Endothelial cell of umbilical vein (primary cell): ENCODE measurements around the gene TIGD1. TPM values are rescaled to one million over a fixed set of nuclear protein-coding genes. Genes with fewer than 3 reads are reported as not detected.

Experiments
- BruUV-seq: library from RNA; stranded (reverse); fragments of 400-500 nt; replicated peaks from 2 replicates; lab custom pipeline; 2021; lab: Mats Ljungman, UMichigan
- CTCF ChIA-PET: fragments of 300-600, 350-600 bp; sonication (Branson Sonifier 250); formaldehyde crosslinking; loops from one replicate; lab custom pipeline; 2021; ENCODE audit warnings: antibody characterized with exemption, inconsistent platforms; lab: Charles Lee
- POLR2A ChIA-PET: fragments of 300-600, 350-600 bp; sonication (Branson Sonifier 250); formaldehyde crosslinking; loops from one replicate; lab custom pipeline; 2021; ENCODE audit warnings: antibody characterized with exemption, inconsistent platforms; lab: Charles Lee
- DNase-seq: peaks from one replicate; pipeline ENCODE4 v3.0.0-alpha.2; 2011; ENCODE audit warnings: low read depth, low spot score
- FAIRE-seq: peaks from 2 replicates; lab custom pipeline; 2011; peaks lifted over from hg19 to GRCh38; lab: Jason Lieb, UNC
- H2AFZ ChIP-seq: 2 replicates; pipeline ENCODE4 v1.6.0; 2012; ENCODE audit warnings: low read depth, low read length, control low read depth, inconsistent platforms
- H3K27ac ChIP-seq: 2 replicates; pipeline ENCODE4 v1.5.1; 2011; ENCODE audit warnings: low read depth, mild to moderate bottlenecking, control low read depth, low read length, moderate library complexity; ENCODE audit not compliant: insufficient read depth
- H3K27me3 ChIP-seq, 2 experiments: 2 replicates each; pipeline versions ENCODE4 v1.6.0 to v1.6.1; 2011; ENCODE audit warnings: low read length in 2 of 2, mixed read lengths in 1 of 2; ENCODE audit not compliant: control insufficient read depth in 2 of 2, insufficient read depth in 2 of 2
- H3K36me3 ChIP-seq, 2 experiments: 2 replicates in 1 of 2; 3 replicates in 1 of 2; pipeline ENCODE4 v1.5.1; 2011; ENCODE audit warnings: low read length in 2 of 2, mild to moderate bottlenecking in 1 of 2, moderate library complexity in 1 of 2; ENCODE audit not compliant: control insufficient read depth in 2 of 2, insufficient read depth in 2 of 2; ENCODE audit errors: extremely low read depth in 1 of 2
- H3K4me1 ChIP-seq: 3 replicates; pipeline ENCODE4 v1.5.1; 2011; ENCODE audit warnings: mild to moderate bottlenecking, low read length; ENCODE audit not compliant: control insufficient read depth, insufficient read depth; ENCODE audit errors: extremely low read depth
- H3K4me2 ChIP-seq: 2 replicates; pipeline ENCODE4 v1.6.1; 2011; ENCODE audit warnings: low read length, control low read depth, mixed read lengths; ENCODE audit not compliant: insufficient read depth
- H3K4me3 ChIP-seq, 3 experiments: fragments of 200-600 bp in 1 of 3; sonication (generic), shearing (Covaris generic) in 1 of 3; replicated peaks in 1 of 3; 2 replicates each; pipeline ENCODE4 v1.5.1; 2011 to 2016; ENCODE audit warnings: control low read depth in 3 of 3, low read length in 3 of 3, mild to moderate bottlenecking in 2 of 3, inconsistent platforms in 1 of 3, low read depth in 1 of 3, moderate library complexity in 1 of 3; ENCODE audit not compliant: insufficient read depth in 1 of 3
- H3K79me2 ChIP-seq: 2 replicates; pipeline ENCODE4 v1.6.0; 2012; ENCODE audit warnings: low read length, inconsistent platforms; ENCODE audit not compliant: control insufficient read depth, insufficient read depth
- H3K9ac ChIP-seq: replicated peaks from 2 replicates; pipeline ENCODE3; 2011; ENCODE audit warnings: low read length, control low read depth; ENCODE audit not compliant: insufficient read depth; ENCODE audit errors: extremely low read depth
- H3K9me1 ChIP-seq: replicated peaks from 3 replicates; pipeline ENCODE4 v1.6.0; 2011; ENCODE audit warnings: mild to moderate bottlenecking, low read length; ENCODE audit not compliant: control insufficient read depth, insufficient read depth; ENCODE audit errors: extremely low read depth
- H3K9me3 ChIP-seq: replicated peaks from 2 replicates; pipeline ENCODE4 v1.5.1; 2012; ENCODE audit warnings: low read length, inconsistent platforms; ENCODE audit not compliant: control insufficient read depth, insufficient read depth
- H4K20me1 ChIP-seq: replicated peaks from 2 replicates; pipeline ENCODE3; 2011; ENCODE audit warnings: mild to moderate bottlenecking, low read length; ENCODE audit not compliant: control insufficient read depth, insufficient read depth; ENCODE audit errors: extremely low read depth
- EZH2 ChIP-seq: IDR thresholded peaks from 2 replicates; pipeline ENCODE4 v1.6.1; 2012; ENCODE audit warnings: borderline replicate concordance, low read depth, mild to moderate bottlenecking, moderate library complexity, low read length, inconsistent platforms; ENCODE audit not compliant: severe bottlenecking
- FOS ChIP-seq: IDR thresholded peaks from 2 replicates; pipeline ENCODE4 v1.6.1; 2011; ENCODE audit warnings: mild to moderate bottlenecking, low read length, moderate library complexity, borderline replicate concordance; ENCODE audit not compliant: insufficient read depth
- GATA2 ChIP-seq: IDR thresholded peaks from 2 replicates; pipeline ENCODE4 v1.7.0; 2011; ENCODE audit warnings: low read depth, mild to moderate bottlenecking, moderate library complexity, mixed read lengths, low read length; ENCODE audit not compliant: insufficient read length, insufficient read depth
- JUN ChIP-seq: IDR thresholded peaks from 2 replicates; pipeline ENCODE4 v1.6.1; 2011; ENCODE audit warnings: borderline replicate concordance, low read depth; ENCODE audit not compliant: insufficient read length, insufficient read depth
- MYC ChIP-seq: IDR thresholded peaks from one replicate; pipeline ENCODE4 v1.6.1; 2011; ENCODE audit warnings: mild to moderate bottlenecking, low read depth, low read length
- POLR2A ChIP-seq: IDR thresholded peaks from 2 replicates; pipeline ENCODE4 v1.6.1; 2012; ENCODE audit warnings: low read depth, mild to moderate bottlenecking, control low read depth, low read length
- POLR2AphosphoS5 ChIP-seq: IDR thresholded peaks from 2 replicates; pipeline ENCODE4 v1.6.1; 2012; ENCODE audit warnings: low read depth, mild to moderate bottlenecking, control low read depth, low read length, moderate library complexity; ENCODE audit not compliant: insufficient read depth
- dilution Hi-C: fragments of 300-500 bp; cut with MboI; formaldehyde crosslinking; loops from one replicate; pipeline ENCODE4 v1.15.0; 2019; ENCODE audit warnings: low sequenced_read_pairs; ENCODE audit not compliant: extremely low pct_ligation_motif_present
- intact Hi-C: fragments of 100-400 bp; cut with micrococcal nuclease; formaldehyde crosslinking; loops from one replicate; pipeline ENCODE4 v1.10.0; 2022
- polyA plus RNA-seq, 4 experiments: library from polyadenylated mRNA; depleted of rRNA in 3 of 4; stranded (reverse) in 3 of 4; unstranded in 1 of 4; fragments of >200 nt; gene quantifications; 2 replicates each; pipeline versions ENCODE4 v1.2.1 to v1.2.3, GENCODE V29; 2011 to 2012; ENCODE audit warnings: missing spikeins in 1 of 4
- total RNA-seq: library from RNA; stranded (reverse); gene quantifications from 2 replicates; pipeline ENCODE4 v1.2.3, GENCODE V29; 2021
- TF ChIP-seq, protein P1 (sequence below), 2 donors: IDR thresholded peaks; 1 replicate in 1 of 2; 2 replicates in 1 of 2; pipeline ENCODE4 v1.5.1; 2011; ENCODE audit warnings: low read length in 2 of 2, mild to moderate bottlenecking in 2 of 2, moderate library complexity in 2 of 2, control low read depth in 1 of 2, inconsistent platforms in 1 of 2, low read depth in 1 of 2; ENCODE audit not compliant: insufficient read depth in 1 of 2; ENCODE audit errors: extremely low read depth in 1 of 2

TIGD1 gene
- total and polyA plus RNA-seq, 2 donors (not counting 3 experiments of a cell fraction or from before 2014, with no cell fraction given), result 1.6 to 3.3 TPM

DNA sequence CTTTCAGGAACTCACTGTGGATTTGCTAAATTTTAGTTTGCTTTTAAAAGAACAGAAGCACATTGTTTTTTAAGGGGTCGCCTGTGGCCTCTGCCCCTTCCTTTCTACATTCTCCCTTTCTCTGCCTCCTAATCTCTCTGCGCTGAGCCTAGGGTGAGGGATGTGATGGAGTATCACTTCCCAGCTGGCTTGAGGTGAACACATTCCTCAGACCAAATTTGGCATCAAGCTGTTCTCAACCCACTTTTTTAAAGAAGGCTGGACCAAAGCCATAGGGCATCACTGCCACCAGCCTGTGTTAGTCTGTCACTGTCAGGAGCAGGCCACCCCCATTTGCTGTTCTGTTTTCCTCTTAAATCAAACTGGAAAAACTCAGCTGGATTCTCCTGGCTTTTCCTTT lies 27.5 kb upstream of the TIGD1 start:
- H4K20me1 ChIP-seq, result no peaks in the 10 kb centered on the region
- no peak overlapping the region for H3K27ac ChIP-seq
- dilution Hi-C loops (no loop called here), intact Hi-C loops (no loop called here)
- no peak overlapping the region for H3K4me3 ChIP-seq
- no peak overlapping the region for H2AFZ ChIP-seq
- ChIA-PET POLR2A (no interaction called here), CTCF (interaction anchor here (0.7 to 1.7 kb wide), 3 partner anchors 9 to 92 kb away, joined by 3 to 4 read pairs (median 3); no protein-coding TSS in a partner anchor)
- no TSS peak for BruUV-seq
- H3K9ac ChIP-seq, result no peak overlapping the region
- no peaks in the 10 kb centered on the region for H3K9me3 ChIP-seq
- TF ChIP-seq JUN (no peak), POLR2AphosphoS5 (no peak), POLR2A (no peak), MYC (no peak), GATA2 (no peak), FOS (no peak), EZH2 (no peak)
- TF ChIP-seq, protein P1, sequence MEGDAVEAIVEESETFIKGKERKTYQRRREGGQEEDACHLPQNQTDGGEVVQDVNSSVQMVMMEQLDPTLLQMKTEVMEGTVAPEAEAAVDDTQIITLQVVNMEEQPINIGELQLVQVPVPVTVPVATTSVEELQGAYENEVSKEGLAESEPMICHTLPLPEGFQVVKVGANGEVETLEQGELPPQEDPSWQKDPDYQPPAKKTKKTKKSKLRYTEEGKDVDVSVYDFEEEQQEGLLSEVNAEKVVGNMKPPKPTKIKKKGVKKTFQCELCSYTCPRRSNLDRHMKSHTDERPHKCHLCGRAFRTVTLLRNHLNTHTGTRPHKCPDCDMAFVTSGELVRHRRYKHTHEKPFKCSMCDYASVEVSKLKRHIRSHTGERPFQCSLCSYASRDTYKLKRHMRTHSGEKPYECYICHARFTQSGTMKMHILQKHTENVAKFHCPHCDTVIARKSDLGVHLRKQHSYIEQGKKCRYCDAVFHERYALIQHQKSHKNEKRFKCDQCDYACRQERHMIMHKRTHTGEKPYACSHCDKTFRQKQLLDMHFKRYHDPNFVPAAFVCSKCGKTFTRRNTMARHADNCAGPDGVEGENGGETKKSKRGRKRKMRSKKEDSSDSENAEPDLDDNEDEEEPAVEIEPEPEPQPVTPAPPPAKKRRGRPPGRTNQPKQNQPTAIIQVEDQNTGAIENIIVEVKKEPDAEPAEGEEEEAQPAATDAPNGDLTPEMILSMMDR (IDR thresholded peaks at IDR 0.05; ENCODE audit: extremely low read depth in 1 of 2, insufficient read depth in 1 of 2, low read depth in 1 of 2, low read length in 2 of 2), result no peak
- peaks cover under 1 to 16% of the 10 kb centered on the region in 2 experiments for H3K36me3 ChIP-seq
- no peak for FAIRE-seq
- H3K27me3 ChIP-seq, result no peaks in the 10 kb centered on the region
- H3K9me1 ChIP-seq, result no peaks in the 10 kb centered on the region
- no peak for DNase-seq
- H3K79me2 ChIP-seq, result no peaks in the 10 kb centered on the region
- H3K4me1 ChIP-seq, result no peaks in the 10 kb centered on the region
- no peak overlapping the region for H3K4me2 ChIP-seq
